ENCODE results near the gene NDUFB5. TPM values are rescaled to one million over a fixed set of nuclear protein-coding genes. Genes with fewer than 3 reads are reported as not detected.

NDUFB5 gene
- total and polyA plus RNA-seq, 9 donors = 66.6 to 185 (median 71.8) TPM

DNA sequence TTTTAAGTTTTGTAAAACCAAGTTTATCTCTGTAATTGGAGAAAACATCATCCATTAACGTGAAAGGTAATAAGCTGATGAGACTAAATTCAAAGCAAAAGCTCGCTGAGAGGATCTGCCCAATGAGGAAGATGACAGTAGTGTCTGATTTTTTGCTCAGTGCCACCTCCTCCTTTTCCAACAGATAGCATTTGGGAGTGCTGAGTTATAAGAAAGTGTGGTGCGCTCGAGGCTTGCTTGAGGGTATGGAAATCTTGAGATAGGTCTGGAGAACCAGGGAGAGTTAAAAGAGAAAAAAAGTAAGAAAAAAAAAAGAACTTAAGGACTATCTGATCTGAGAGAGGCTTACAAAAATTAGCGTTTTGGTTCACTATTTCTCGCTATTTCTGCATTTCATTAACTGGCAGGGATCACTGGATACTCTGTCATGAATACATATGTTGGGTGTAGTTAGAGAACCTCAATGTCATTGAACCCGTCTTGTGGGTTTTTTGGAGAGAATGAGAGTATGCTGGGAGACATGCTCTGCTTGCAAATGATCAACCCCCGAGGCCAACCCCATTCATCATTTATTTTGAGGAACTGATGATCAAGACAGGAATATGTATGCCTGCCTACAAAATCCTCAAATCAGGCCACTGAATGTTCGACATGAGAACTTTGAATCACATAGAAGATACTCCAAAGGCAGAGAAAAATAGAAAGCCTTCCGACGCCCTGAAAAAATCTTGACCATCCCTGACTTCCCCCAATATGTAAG is 47.3 kb downstream of the NDUFB5 start:
- intact Hi-C loops (cut with DNase I) = no loop called here

DNA sequence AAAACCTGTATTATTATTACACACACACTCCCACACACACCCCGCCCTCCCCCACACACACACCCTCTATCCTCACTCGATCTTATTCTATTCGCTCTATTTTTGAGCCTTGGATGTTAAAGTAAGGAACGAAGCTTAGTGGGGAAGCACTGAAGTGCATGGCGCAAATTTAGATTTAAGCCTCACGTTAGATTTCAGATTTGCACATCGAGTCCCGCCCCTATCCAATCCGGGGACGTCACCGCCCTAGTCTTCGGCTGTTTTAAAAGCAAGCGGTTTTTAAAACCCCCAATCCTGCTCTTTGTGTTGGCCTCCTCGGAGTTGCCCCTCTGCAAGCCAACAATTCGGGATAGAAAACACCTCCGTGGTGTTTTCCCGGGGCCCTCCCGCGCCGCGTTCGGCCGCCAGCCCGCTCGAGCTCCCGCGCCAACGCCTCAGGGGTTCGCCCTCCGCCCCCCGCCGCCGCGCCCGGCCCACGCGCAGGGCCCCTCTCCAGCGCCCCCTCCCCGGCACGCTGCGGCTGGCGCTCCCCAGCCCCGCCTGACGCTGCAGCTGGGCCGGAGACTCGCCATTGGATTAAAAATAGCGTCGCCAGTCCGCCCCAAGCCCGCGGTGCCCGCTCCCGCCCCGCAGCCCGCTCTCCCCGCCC is 48.0 kb downstream of the NDUFB5 start, which contains the start of gene USP13:
USP13 (plus strand) TSS at position 594 of the 649 bp plus-strand sequence. CDS start 186 bp downstream, outside the sequence.
- peak; percentile 15 for TF ChIP-seq POLR2A (IDR thresholded peaks at IDR 0.05)
- TF ChIP-seq, protein P1, sequence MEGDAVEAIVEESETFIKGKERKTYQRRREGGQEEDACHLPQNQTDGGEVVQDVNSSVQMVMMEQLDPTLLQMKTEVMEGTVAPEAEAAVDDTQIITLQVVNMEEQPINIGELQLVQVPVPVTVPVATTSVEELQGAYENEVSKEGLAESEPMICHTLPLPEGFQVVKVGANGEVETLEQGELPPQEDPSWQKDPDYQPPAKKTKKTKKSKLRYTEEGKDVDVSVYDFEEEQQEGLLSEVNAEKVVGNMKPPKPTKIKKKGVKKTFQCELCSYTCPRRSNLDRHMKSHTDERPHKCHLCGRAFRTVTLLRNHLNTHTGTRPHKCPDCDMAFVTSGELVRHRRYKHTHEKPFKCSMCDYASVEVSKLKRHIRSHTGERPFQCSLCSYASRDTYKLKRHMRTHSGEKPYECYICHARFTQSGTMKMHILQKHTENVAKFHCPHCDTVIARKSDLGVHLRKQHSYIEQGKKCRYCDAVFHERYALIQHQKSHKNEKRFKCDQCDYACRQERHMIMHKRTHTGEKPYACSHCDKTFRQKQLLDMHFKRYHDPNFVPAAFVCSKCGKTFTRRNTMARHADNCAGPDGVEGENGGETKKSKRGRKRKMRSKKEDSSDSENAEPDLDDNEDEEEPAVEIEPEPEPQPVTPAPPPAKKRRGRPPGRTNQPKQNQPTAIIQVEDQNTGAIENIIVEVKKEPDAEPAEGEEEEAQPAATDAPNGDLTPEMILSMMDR (IDR thresholded peaks at IDR 0.05) = peak in 1 of 3 donors; percentile 17
- no peak for TF ChIP-seq EP300 (IDR thresholded peaks at IDR 0.05)
- peak within 1 kb of the TSS; percentile 96 to 98 for H3K27ac ChIP-seq
- peaks cover 6% of the 10 kb centered on the region for H3K4me1 ChIP-seq (ENCODE audit: insufficient read depth)
- no peaks in the 10 kb centered on the region for H3K9me3 ChIP-seq
- H3K36me3 ChIP-seq = no peaks in the 10 kb centered on the region
- WGBS, 3 donors = 0 to 1% (median 1%) methylated on average over 29 to 56 of the region's 56 CpGs
- peak; percentile 67 to 83 (median 79) for DNase-seq
- H3K27me3 ChIP-seq = no peaks in the 10 kb centered on the region
- intact Hi-C loops (cut with DNase I) = no loop called here
- H3K4me3 ChIP-seq = peak within 1 kb of the TSS; percentile 87

More for the DNA sequence above, 47.3 kb downstream of the NDUFB5 start:
- no peaks in the 10 kb centered on the region for H3K9me3 ChIP-seq
- H3K27me3 ChIP-seq = no peaks in the 10 kb centered on the region
- WGBS, 3 donors = 48 to 51% (median 51%) methylated on average over 11 of the region's 11 CpGs
- H3K4me3 ChIP-seq = peak overlapping the region; percentile 87
- peak overlapping the region in 1 of 2 donors; percentile 98 for H3K27ac ChIP-seq
- TF ChIP-seq, protein P1 (IDR thresholded peaks at IDR 0.05) = no peak
- TF ChIP-seq POLR2A (IDR thresholded peaks at IDR 0.05) (no peak), EP300 (IDR thresholded peaks at IDR 0.05) (no peak)
- no peak for DNase-seq
- H3K4me1 ChIP-seq (ENCODE audit: insufficient read depth) = peaks cover 6% of the 10 kb centered on the region
- no peaks in the 10 kb centered on the region for H3K36me3 ChIP-seq

DNA sequence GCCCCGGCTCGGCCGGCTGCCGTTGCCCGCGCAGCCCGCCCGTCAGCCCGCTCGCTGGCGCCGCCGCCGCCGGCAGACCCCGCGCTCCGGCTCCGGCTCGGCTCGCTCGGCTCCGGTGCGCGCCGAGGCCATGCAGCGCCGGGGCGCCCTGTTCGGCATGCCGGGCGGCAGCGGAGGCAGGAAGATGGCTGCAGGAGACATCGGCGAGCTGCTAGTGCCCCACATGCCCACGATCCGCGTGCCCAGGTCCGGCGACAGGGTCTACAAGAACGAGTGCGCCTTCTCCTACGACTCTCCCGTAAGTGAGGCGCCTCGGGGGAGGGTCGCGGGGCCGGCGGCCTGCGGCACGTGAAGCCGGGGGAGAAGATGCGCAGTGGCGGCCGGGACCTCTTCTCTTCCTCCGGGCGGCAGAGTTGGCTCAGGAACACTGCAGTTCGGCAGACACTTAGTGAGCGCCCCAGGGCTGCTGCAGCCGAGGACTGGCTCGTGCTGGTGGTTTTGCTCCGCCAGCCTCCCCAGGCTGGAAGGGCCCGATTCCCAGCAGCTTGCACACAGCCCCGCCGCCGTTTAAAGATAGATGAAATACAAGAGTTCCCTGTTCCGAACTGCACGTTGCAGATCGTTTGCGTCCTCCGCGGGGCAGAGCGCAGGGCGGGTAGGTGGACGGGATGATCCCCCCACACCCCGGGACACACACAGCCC is 48.7 kb downstream of the NDUFB5 start:
- Histone ChIP-seq H3K27ac (peak overlapping the region; percentile 96 to 98), H3K9me3 (no peaks in the 10 kb centered on the region), H3K27me3 (no peaks in the 10 kb centered on the region), H3K4me3 (peak overlapping the region; percentile 87), H3K4me1 (ENCODE audit: insufficient read depth) (peaks cover 6% of the 10 kb centered on the region), H3K36me3 (no peaks in the 10 kb centered on the region)
- WGBS, 3 donors = 0 to 1% (median 1%) methylated on average over 61 to 77 of the region's 77 CpGs
- intact Hi-C loops (cut with DNase I) = no loop called here
- TF ChIP-seq POLR2A (IDR thresholded peaks at IDR 0.05) = peak; percentile 17
- TF ChIP-seq, protein P1 (IDR thresholded peaks at IDR 0.05) = no peak
- peak; percentile 77 to 84 (median 79) for DNase-seq

DNA sequence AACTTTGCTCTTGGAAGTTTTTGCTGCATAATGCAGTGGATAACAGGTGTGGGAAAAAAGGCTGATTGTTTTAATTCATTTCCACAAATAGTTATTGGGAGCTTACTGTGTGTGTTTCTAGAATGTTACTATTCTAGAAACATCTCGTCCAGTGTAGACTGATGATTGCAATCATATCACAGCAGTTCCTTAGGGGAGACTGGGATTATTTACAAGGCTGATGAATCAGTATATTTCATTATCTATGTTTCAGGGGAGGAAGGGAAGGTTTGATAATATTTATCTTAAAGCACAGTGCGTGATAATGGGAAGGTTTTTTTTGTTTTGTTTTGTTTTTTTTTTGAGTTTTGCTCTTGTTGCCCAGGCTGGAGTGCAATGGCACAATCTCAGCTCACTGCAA is 50.6 kb downstream of the NDUFB5 start:
- Histone ChIP-seq H3K9me3 (no peaks in the 10 kb centered on the region), H3K27me3 (no peaks in the 10 kb centered on the region), H3K4me3 (no peak overlapping the region), H3K36me3 (no peaks in the 10 kb centered on the region), H3K27ac (no peak overlapping the region), H3K4me1 (ENCODE audit: insufficient read depth) (peaks cover 6% of the 10 kb centered on the region)
- intact Hi-C loops (cut with DNase I) = loop anchor here in 1 of 4 donors (5.0 kb wide), 1 partner anchor 48 kb away; no protein-coding TSS in a partner anchor
- 77 to 89% (median 86%) methylated on average over 2 of the region's 2 CpGs for WGBS, 3 donors
- no peak for TF ChIP-seq EP300 (IDR thresholded peaks at IDR 0.05)
- TF ChIP-seq, protein P1 (IDR thresholded peaks at IDR 0.05) = no peak
- TF ChIP-seq POLR2A (IDR thresholded peaks at IDR 0.05) = no peak
- DNase-seq = no peak

All from ovary (tissue), 9 donors.